ENCODE measurements around the gene VSNL1.

VSNL1 gene

GRCh38 chr2:17672583-17673317, 132.3 kb downstream of the VSNL1 start:
- Histone ChIP-seq H3K9ac (ENCODE audit: low read length) (no peak overlapping the region), H3K27ac (ENCODE audit: low read depth, low read length) (no peak overlapping the region), H3K27me3 (ENCODE audit: control insufficient read depth, insufficient read depth, low read length) (no peaks in the 10 kb centered on the region), H3K36me3 (ENCODE audit: control insufficient read depth, insufficient read depth, low read length) (peaks cover 4% of the 10 kb centered on the region), H3K4me1 (ENCODE audit: control insufficient read depth, insufficient read depth, low read length) (no peaks in the 10 kb centered on the region), H3K4me3 (ENCODE audit: low read length) (no peak overlapping the region)

- H3K27ac ChIP-seq (ENCODE audit: low read depth, low read length), result no peak overlapping the region
- H3K36me3 ChIP-seq (ENCODE audit: control insufficient read depth, insufficient read depth, low read length), result peaks cover 2% of the 10 kb centered on the region
- H3K27me3 ChIP-seq (ENCODE audit: control insufficient read depth, insufficient read depth, low read length), result no peaks in the 10 kb centered on the region
These were observed 134.3 kb downstream of the VSNL1 start for GRCh38 chr2:17674817-17675216.

GRCh38 chr2:17680119-17680518, 139.6 kb downstream of the VSNL1 start:
- Histone ChIP-seq H3K27me3 (ENCODE audit: control insufficient read depth, insufficient read depth, low read length) (no peaks in the 10 kb centered on the region), H3K4me3 (ENCODE audit: low read length) (no peak overlapping the region), H3K36me3 (ENCODE audit: control insufficient read depth, insufficient read depth, low read length) (peaks cover 4% of the 10 kb centered on the region), H3K4me1 (ENCODE audit: control insufficient read depth, insufficient read depth, low read length) (no peaks in the 10 kb centered on the region), H3K9ac (ENCODE audit: low read length) (no peak overlapping the region), H3K27ac (ENCODE audit: low read depth, low read length) (no peak overlapping the region)

More at GRCh38 chr2:17674817-17675216, 134.3 kb downstream of the VSNL1 start:
- no peaks in the 10 kb centered on the region for H3K4me1 ChIP-seq (ENCODE audit: control insufficient read depth, insufficient read depth, low read length)
- H3K4me3 ChIP-seq (ENCODE audit: low read length), result no peak overlapping the region
- no peak overlapping the region for H3K9ac ChIP-seq (ENCODE audit: low read length)

- Histone ChIP-seq H3K36me3 (ENCODE audit: control insufficient read depth, insufficient read depth, low read length) (peaks cover 4% of the 10 kb centered on the region), H3K4me1 (ENCODE audit: control insufficient read depth, insufficient read depth, low read length) (no peaks in the 10 kb centered on the region), H3K27ac (ENCODE audit: low read depth, low read length) (no peak overlapping the region), H3K27me3 (ENCODE audit: control insufficient read depth, insufficient read depth, low read length) (no peaks in the 10 kb centered on the region), H3K4me3 (ENCODE audit: low read length) (no peak overlapping the region), H3K9ac (ENCODE audit: low read length) (no peak overlapping the region)
These were observed 141.8 kb downstream of the VSNL1 start for GRCh38 chr2:17682098-17682857.

GRCh38 chr2:17683981-17684380, 143.5 kb downstream of the VSNL1 start:
- Histone ChIP-seq H3K27ac (ENCODE audit: low read depth, low read length) (no peak overlapping the region), H3K9ac (ENCODE audit: low read length) (no peak overlapping the region), H3K4me3 (ENCODE audit: low read length) (no peak overlapping the region), H3K36me3 (ENCODE audit: control insufficient read depth, insufficient read depth, low read length) (peaks cover 4% of the 10 kb centered on the region), H3K4me1 (ENCODE audit: control insufficient read depth, insufficient read depth, low read length) (no peaks in the 10 kb centered on the region), H3K27me3 (ENCODE audit: control insufficient read depth, insufficient read depth, low read length) (no peaks in the 10 kb centered on the region)

- Histone ChIP-seq H3K4me3 (ENCODE audit: low read length) (no peak overlapping the region), H3K36me3 (ENCODE audit: control insufficient read depth, insufficient read depth, low read length) (no peaks in the 10 kb centered on the region), H3K9ac (ENCODE audit: low read length) (no peak overlapping the region), H3K27me3 (ENCODE audit: control insufficient read depth, insufficient read depth, low read length) (no peaks in the 10 kb centered on the region), H3K4me1 (ENCODE audit: control insufficient read depth, insufficient read depth, low read length) (no peaks in the 10 kb centered on the region), H3K27ac (ENCODE audit: low read depth, low read length) (no peak overlapping the region)
These were observed 148.1 kb downstream of the VSNL1 start for GRCh38 chr2:17688600-17688999.

- no peaks in the 10 kb centered on the region for H3K4me1 ChIP-seq (ENCODE audit: control insufficient read depth, insufficient read depth, low read length)
- no peak overlapping the region for H3K27ac ChIP-seq (ENCODE audit: low read depth, low read length)
- no peaks in the 10 kb centered on the region for H3K27me3 ChIP-seq (ENCODE audit: control insufficient read depth, insufficient read depth, low read length)
- no peak overlapping the region for H3K9ac ChIP-seq (ENCODE audit: low read length)
- no peak overlapping the region for H3K4me3 ChIP-seq (ENCODE audit: low read length)
- H3K36me3 ChIP-seq (ENCODE audit: control insufficient read depth, insufficient read depth, low read length), result peaks cover under 1% of the 10 kb centered on the region
These were observed 148.5 kb downstream of the VSNL1 start for GRCh38 chr2:17689010-17689409.

GRCh38 chr2:17690776-17691175, 150.3 kb downstream of the VSNL1 start:
- Histone ChIP-seq H3K9ac (ENCODE audit: low read length) (no peak overlapping the region), H3K36me3 (ENCODE audit: control insufficient read depth, insufficient read depth, low read length) (peaks cover 3% of the 10 kb centered on the region), H3K4me3 (ENCODE audit: low read length) (no peak overlapping the region), H3K4me1 (ENCODE audit: control insufficient read depth, insufficient read depth, low read length) (no peaks in the 10 kb centered on the region), H3K27ac (ENCODE audit: low read depth, low read length) (no peak overlapping the region), H3K27me3 (ENCODE audit: control insufficient read depth, insufficient read depth, low read length) (no peaks in the 10 kb centered on the region)
